HCT116 (cell line): ENCODE results near the gene OR2A1. TPM values are rescaled to one million over a fixed set of nuclear protein-coding genes. Genes with fewer than 3 reads are reported as not detected.
"Not testable (repeated sequence)": the region's sequence is repeated elsewhere in the genome, so short reads cannot be mapped to it uniquely, and the experiment has no call there.

Experiments
- ATAC-seq: fragments of 200-7000 bp; cut with Tn5 transposase; 2 replicates; pipeline ENCODE4 v1.9.1; 2020; ENCODE audit warnings: mild to moderate bottlenecking, moderate library complexity
- BruUV-seq: library from RNA; stranded (reverse); fragments of 400-500 nt; replicated peaks from 2 replicates; lab custom pipeline; 2021; lab: Mats Ljungman, UMichigan
- CTCF ChIA-PET: fragments of 300-600 bp; sonication (Branson Sonifier 250); formaldehyde crosslinking; loops from one replicate; lab custom pipeline; 2021; ENCODE audit warnings: antibody characterized with exemption; lab: Charles Lee
- POLR2A ChIA-PET: fragments of 300-600, 350-600 bp; sonication (Branson Sonifier 250); formaldehyde crosslinking; loops from one replicate; lab custom pipeline; 2021; ENCODE audit warnings: antibody characterized with exemption; lab: Charles Lee
- RAD21 ChIA-PET, 2 experiments: fragments of 300-600 bp; sonication (Branson Sonifier 250); formaldehyde crosslinking; loops; one replicate each; lab custom pipeline; 2023; ENCODE audit warnings: low total read pairs in 2 of 2; ENCODE audit not compliant: uncharacterized antibody in 2 of 2, unreplicated experiment in 2 of 2, low non-redundant PET in 1 of 2; lab: Charles Lee
- DNase-seq: peaks from one replicate; pipeline ENCODE4 v3.0.0-alpha.2; 2010; ENCODE audit warnings: low read depth, low spot score
- H2AFZ ChIP-seq: fragments of 200-600 bp; shearing (Covaris generic), sonication (generic); 2 replicates; pipeline ENCODE4 v1.6.1; 2017; ENCODE audit warnings: low read depth, mixed run types, mixed read lengths, antibody characterized with exemption, low read length; ENCODE audit not compliant: poor library complexity, severe bottlenecking
- H3K27ac ChIP-seq: 2 replicates; pipeline ENCODE4 v1.5.1; 2012; ENCODE audit warnings: low read depth, low read length
- H3K27me3 ChIP-seq: fragments of 200-600 bp; sonication (generic); 2 replicates; pipeline ENCODE4 v1.6.1; 2016; ENCODE audit warnings: mixed run types, low read length, mixed read lengths; ENCODE audit not compliant: insufficient read depth
- H3K36me3 ChIP-seq, 2 experiments: fragments of 200-500 bp in 1 of 2; fragments of 200-600 bp in 1 of 2; sonication (Bioruptor generic) in 1 of 2; sonication (generic) in 1 of 2; 2 replicates each; pipeline versions ENCODE4 v1.5.1 to v1.6.1; 2014 to 2016; ENCODE audit warnings: low read length in 2 of 2, inconsistent platforms in 1 of 2, mixed read lengths in 1 of 2, mixed run types in 1 of 2; ENCODE audit not compliant: insufficient read depth in 2 of 2, control insufficient read depth in 1 of 2
- H3K4me1 ChIP-seq, 2 experiments: fragments of 200-600 bp in 1 of 2; sonication (generic) in 1 of 2; 2 replicates each; pipeline versions ENCODE4 v1.5.1 to v1.6.1; 2012 to 2017; ENCODE audit warnings: low read length in 2 of 2, inconsistent platforms in 1 of 2, mild to moderate bottlenecking in 1 of 2, mixed read lengths in 1 of 2, mixed run types in 1 of 2, moderate library complexity in 1 of 2; ENCODE audit not compliant: insufficient read depth in 2 of 2, control insufficient read depth in 1 of 2
- H3K4me2 ChIP-seq: fragments of 200-600 bp; sonication (generic); 2 replicates; pipeline ENCODE4 v1.6.1; 2017; ENCODE audit warnings: mixed run types, low read length, mixed read lengths
- H3K4me3 ChIP-seq, 2 experiments: fragments of 200-600 bp in 1 of 2; sonication (generic) in 1 of 2; replicated peaks in 1 of 2; 2 replicates each; pipeline ENCODE4 v1.5.1; 2011 to 2016; ENCODE audit warnings: low read length in 2 of 2, control low read depth in 1 of 2, low read depth in 1 of 2, mild to moderate bottlenecking in 1 of 2, mixed read lengths in 1 of 2, mixed run types in 1 of 2
- H3K79me2 ChIP-seq: fragments of 200-600 bp; sonication (generic); 2 replicates; pipeline ENCODE4 v1.6.1; 2017; ENCODE audit warnings: mild to moderate bottlenecking, mixed run types, low read length, moderate library complexity, mixed read lengths; ENCODE audit not compliant: insufficient read depth
- H3K9ac ChIP-seq: fragments of 200-600 bp; sonication (generic); 2 replicates; pipeline ENCODE4 v1.6.1; 2016; ENCODE audit warnings: low read length, mixed read lengths
- H3K9me2 ChIP-seq: fragments of 200-600 bp; sonication (generic), shearing (Covaris generic); 2 replicates; pipeline ENCODE4 v1.6.1; 2017; ENCODE audit warnings: mixed run types, mild to moderate bottlenecking, moderate library complexity; ENCODE audit not compliant: insufficient read depth
- H3K9me3 ChIP-seq, 2 experiments: fragments of 200-500 bp in 1 of 2; fragments of 200-600 bp in 1 of 2; sonication (Bioruptor generic) in 1 of 2; sonication (generic) in 1 of 2; 2 replicates each; pipeline ENCODE4 v1.6.1; 2014 to 2017; ENCODE audit warnings: low read length in 2 of 2, mixed read lengths in 2 of 2, inconsistent platforms in 1 of 2, low read depth in 1 of 2, mild to moderate bottlenecking in 1 of 2, mixed run types in 1 of 2, moderate library complexity in 1 of 2; ENCODE audit not compliant: control insufficient read depth in 1 of 2, insufficient read depth in 1 of 2
- H4K20me1 ChIP-seq: fragments of 200-600 bp; sonication (generic), shearing (Covaris generic); 2 replicates; pipeline ENCODE4 v1.6.1; 2017; ENCODE audit warnings: mixed run types, mild to moderate bottlenecking, moderate library complexity; ENCODE audit not compliant: insufficient read depth
- intact Hi-C: fragments of 100-400 bp; cut with micrococcal nuclease; formaldehyde crosslinking; loops from 2 replicates; pipeline ENCODE4 v1.10.0; 2022
- total RNA-seq: library from RNA; stranded (reverse); gene quantifications from one replicate; pipeline ENCODE4 v1.2.1, GENCODE V29; 2021; ENCODE audit not compliant: unreplicated experiment

The OR2A1 gene
- total RNA-seq, 1 experiment from 2014 or later, result not detected

GRCh38 chr7:144302578-144303303 is 9.5 kb upstream of the OR2A1 start:
- H2AFZ ChIP-seq, H3K9me2 ChIP-seq, H3K9me3 ChIP-seq, RAD21 ChIA-PET, H3K4me3 ChIP-seq, POLR2A ChIA-PET, intact Hi-C loops, H3K36me3 ChIP-seq, DNase-seq, H3K4me1 ChIP-seq, BruUV-seq, H4K20me1 ChIP-seq, CTCF ChIA-PET, H3K9ac ChIP-seq, H3K27ac ChIP-seq, H3K27me3 ChIP-seq, H3K4me2 ChIP-seq, H3K79me2 ChIP-seq: not testable (repeated sequence)
- peak; percentile 50 for ATAC-seq

DNA sequence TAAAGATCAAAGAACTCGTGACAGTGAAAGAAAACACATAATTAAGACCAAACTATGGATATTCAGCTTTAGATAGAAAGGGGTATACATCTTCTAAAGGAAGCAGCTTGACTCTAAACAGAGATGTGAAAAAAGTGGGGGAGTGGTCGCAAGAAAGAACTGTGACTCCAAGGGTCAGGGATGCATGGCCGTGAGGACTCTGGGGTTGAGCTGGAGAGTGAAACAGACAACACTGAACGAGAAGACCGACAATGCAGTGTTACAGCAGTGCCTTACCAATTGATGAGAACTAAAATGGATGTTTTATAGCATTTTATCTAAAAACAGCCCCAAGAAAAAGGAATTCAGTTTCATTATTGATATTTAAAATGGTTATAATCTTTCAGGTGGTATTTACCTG is 8.6 kb upstream of the OR2A1 start:
- H3K27ac ChIP-seq, H3K9ac ChIP-seq, BruUV-seq, CTCF ChIA-PET, RAD21 ChIA-PET, H3K4me1 ChIP-seq, POLR2A ChIA-PET, H3K4me3 ChIP-seq, H2AFZ ChIP-seq, DNase-seq, intact Hi-C loops, H3K4me2 ChIP-seq, H3K79me2 ChIP-seq, H3K36me3 ChIP-seq, H3K9me3 ChIP-seq, H3K27me3 ChIP-seq, H3K9me2 ChIP-seq, H4K20me1 ChIP-seq: not testable (repeated sequence)
- 0 out of 2 replicates have a peak, but pooled peaks have one; percentile 18 for ATAC-seq

DNA sequence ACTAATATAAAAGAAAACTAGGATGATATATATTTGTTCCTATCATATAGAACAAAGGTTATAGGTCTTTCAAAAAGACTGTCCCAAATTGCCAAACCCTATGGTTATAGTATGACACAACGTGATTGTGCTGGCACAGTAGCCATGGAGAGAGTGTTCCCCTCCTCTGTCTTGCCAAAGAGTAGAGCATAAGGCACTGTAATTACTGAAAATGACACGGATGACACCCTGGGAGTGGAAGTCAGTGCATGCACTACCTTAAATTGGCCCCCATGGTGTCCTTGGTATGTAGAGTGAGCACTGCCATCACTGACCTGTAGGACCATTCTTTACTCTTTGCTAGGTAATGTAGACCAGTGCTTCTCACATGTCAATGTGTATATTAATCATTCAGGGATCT is 7.1 kb upstream of the OR2A1 start:
- DNase-seq, intact Hi-C loops, H3K27me3 ChIP-seq, H3K9me2 ChIP-seq, H3K9me3 ChIP-seq, H3K79me2 ChIP-seq, H3K27ac ChIP-seq, POLR2A ChIA-PET, H3K9ac ChIP-seq, BruUV-seq, H3K36me3 ChIP-seq, H4K20me1 ChIP-seq, H3K4me3 ChIP-seq, RAD21 ChIA-PET, CTCF ChIA-PET, H2AFZ ChIP-seq, H3K4me2 ChIP-seq, H3K4me1 ChIP-seq: not testable (repeated sequence)
- peak; percentile 66; the same call in 1 of the 2 replicates for ATAC-seq

DNA sequence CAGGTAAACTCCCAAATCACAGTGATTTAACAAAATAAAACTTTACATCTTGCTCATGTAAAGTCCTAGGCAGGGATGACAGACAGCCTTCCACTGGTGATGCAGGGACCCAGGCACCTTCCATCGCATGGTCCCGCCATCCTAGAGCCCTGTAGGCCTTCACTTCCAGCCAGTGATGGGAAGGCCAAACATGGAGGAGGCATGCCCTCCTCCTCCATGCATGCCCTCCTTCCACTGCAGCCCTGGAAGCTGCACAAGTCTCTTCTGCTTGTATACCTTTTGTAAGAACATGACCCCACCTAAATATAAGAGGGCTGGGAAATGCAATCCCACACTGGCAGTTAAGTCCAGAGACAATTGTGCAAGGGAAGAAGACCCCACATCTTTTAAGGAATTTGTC is 2.5 kb upstream of the OR2A1 start:
- ATAC-seq, H3K9me3 ChIP-seq, H3K4me3 ChIP-seq, H3K79me2 ChIP-seq, POLR2A ChIA-PET, BruUV-seq, H3K36me3 ChIP-seq, H3K27me3 ChIP-seq, intact Hi-C loops, H3K4me2 ChIP-seq, CTCF ChIA-PET, H3K4me1 ChIP-seq, H3K27ac ChIP-seq, RAD21 ChIA-PET, H3K9me2 ChIP-seq, DNase-seq, H3K9ac ChIP-seq, H4K20me1 ChIP-seq, H2AFZ ChIP-seq: not testable (repeated sequence)
